H1 (cell line): ENCODE data around the gene FXYD3. TPM values are rescaled to one million over a fixed set of nuclear protein-coding genes. Genes with fewer than 3 reads are reported as not detected.
A peak's percentile ranks its signal among the peaks of the same experiment; 100 is the strongest.

Experiments used
- ASH2L ChIP-seq: fragments of 200-600, 300-600 bp; sonication (generic); IDR thresholded peaks from one replicate; pipeline ENCODE4 v1.7.1; 2017; ENCODE audit warnings: low read length
- BRCA1 ChIP-seq: IDR thresholded peaks from 2 replicates; pipeline ENCODE4 v1.6.1; 2012; ENCODE audit warnings: low read depth, low read length, improper control_type of control experiment
- CBX8 ChIP-seq: fragments of 300-800, 300-1000 bp; sonication (generic); IDR thresholded peaks from 2 replicates; pipeline ENCODE4 v1.7.1; 2016; ENCODE audit warnings: low read depth, low read length, borderline replicate concordance
- CHD1 ChIP-seq: IDR thresholded peaks from 2 replicates; pipeline ENCODE4 v1.6.1; 2012; ENCODE audit warnings: low read depth, low read length, improper control_type of control experiment
- CTBP2 ChIP-seq: IDR thresholded peaks from 2 replicates; pipeline ENCODE4 v1.7.0; 2011; ENCODE audit warnings: borderline replicate concordance, mild to moderate bottlenecking, moderate library complexity, mixed read lengths, low read length; ENCODE audit not compliant: insufficient read depth, insufficient read length
- CTCF ChIP-seq, 3 experiments: IDR thresholded peaks; 1 replicate in 2 of 3; 2 replicates in 1 of 3; pipeline versions ENCODE4 v1.5.1 to v1.6.1; 2011; ENCODE audit warnings: low read length in 3 of 3, mild to moderate bottlenecking in 3 of 3, inconsistent platforms in 2 of 3, low read depth in 1 of 3, moderate library complexity in 1 of 3; ENCODE audit not compliant: insufficient read depth in 1 of 3; ENCODE audit errors: control extremely low read depth in 1 of 3
- EGR1 ChIP-seq: IDR thresholded peaks from 2 replicates; pipeline ENCODE4 v1.6.1; 2011; ENCODE audit warnings: low read depth, low read length, borderline replicate concordance
- GABPA ChIP-seq: IDR thresholded peaks from 2 replicates; pipeline ENCODE4 v1.6.1; 2011; ENCODE audit warnings: mild to moderate bottlenecking, low read length, moderate library complexity, borderline replicate concordance; ENCODE audit not compliant: insufficient read depth
- NANOG ChIP-seq: IDR thresholded peaks from 2 replicates; pipeline ENCODE4 v1.6.1; 2011; ENCODE audit warnings: low read length, low read depth, mild to moderate bottlenecking, inconsistent platforms; ENCODE audit not compliant: insufficient read depth, poor library complexity, severe bottlenecking
- NRF1 ChIP-seq: IDR thresholded peaks from 2 replicates; pipeline ENCODE4 v1.6.1; 2011; ENCODE audit warnings: mild to moderate bottlenecking, low read depth, low read length, improper control_type of control experiment
- SIN3A ChIP-seq, 2 experiments: IDR thresholded peaks in 1 of 2; conservative IDR thresholded peaks in 1 of 2; 2 replicates each; pipeline ENCODE4 v1.6.1; 2011 to 2012; ENCODE audit warnings: low read length in 2 of 2, improper control_type of control experiment in 1 of 2, low read depth in 1 of 2, mild to moderate bottlenecking in 1 of 2
- SIRT6 ChIP-seq: IDR thresholded peaks from one replicate; pipeline ENCODE4 v1.7.1; 2012; ENCODE audit warnings: low read length, inconsistent platforms
- SP1 ChIP-seq: IDR thresholded peaks from 2 replicates; pipeline ENCODE4 v1.6.1; 2011; ENCODE audit warnings: low read depth, low read length
- SP2 ChIP-seq: IDR thresholded peaks from 2 replicates; pipeline ENCODE4 v1.6.1; 2012; ENCODE audit warnings: mild to moderate bottlenecking, low read length, inconsistent platforms
- SP4 ChIP-seq: IDR thresholded peaks from 2 replicates; pipeline ENCODE4 v1.6.1; 2012; ENCODE audit warnings: low read length, inconsistent platforms
- SRF ChIP-seq: IDR thresholded peaks from 2 replicates; pipeline ENCODE4 v1.6.1; 2011; ENCODE audit warnings: mild to moderate bottlenecking, low read depth, low read length, moderate library complexity
- TBP ChIP-seq: IDR thresholded peaks from 2 replicates; pipeline ENCODE4 v1.6.1; 2011; ENCODE audit warnings: low read depth, low read length, improper control_type of control experiment
- polyA plus RNA-seq, 7 experiments: library from polyadenylated mRNA; depleted of rRNA in 3 of 7; stranded (reverse) in 5 of 7; unstranded in 2 of 7; fragments of >200 nt in 5 of 7; fragments of 200-250 nt in 2 of 7; gene quantifications; 1 replicate in 5 of 7; 2 replicates in 1 of 7; 4 replicates in 1 of 7; pipeline versions ENCODE4 v1.2.1 to v1.2.3, GENCODE V29; 2011 to 2013; ENCODE audit warnings: missing spikeins in 2 of 7, mixed read lengths in 2 of 7
- total RNA-seq: library from RNA; stranded (reverse); fragmentation: NEBNext Ultra II Directional; extraction: Animal tissue kit (Norgen Biotek cat#: 25700); gene quantifications from 2 replicates; pipeline ENCODE4 v1.2.1, GENCODE V29; 2021
- TF ChIP-seq, protein P1 (sequence below): IDR thresholded peaks from 2 replicates; pipeline ENCODE4 v1.6.1; 2012; ENCODE audit warnings: low read length, inconsistent platforms
- TF ChIP-seq, protein P2 (sequence below): IDR thresholded peaks from 2 replicates; pipeline ENCODE4 v1.6.1; 2011; ENCODE audit warnings: low read depth, mild to moderate bottlenecking, low read length; ENCODE audit not compliant: insufficient read depth

FXYD3 gene
- total and polyA plus RNA-seq, 2 of the 8 experiments (the other 6 are each of a cell fraction or from before 2014, with no cell fraction given): 0.33 TPM; not detected in 1

- TF ChIP-seq CTCF (IDR thresholded peaks at IDR 0.05; ENCODE audit: control extremely low read depth in 1 of 3, insufficient read depth in 1 of 3, low read depth in 1 of 3, low read length in 3 of 3): peak; percentile 88 to 98 (median 96)
- TF ChIP-seq NANOG: no peak
- no peak for TF ChIP-seq CBX8
- TF ChIP-seq SP2: no peak
- no peak for TF ChIP-seq BRCA1
- peak; percentile 75 for TF ChIP-seq ASH2L
- TF ChIP-seq CTBP2: no peak
- TF ChIP-seq TBP: peak; percentile 35; the same call in 1 of the 2 replicates
- TF ChIP-seq SIN3A (conservative IDR thresholded peaks at IDR 0.05 in 1 of 2, IDR thresholded peaks at IDR 0.05 in 1 of 2; ENCODE audit: low read depth in 1 of 2, low read length in 2 of 2): peak; percentile 40 to 78; a peak in 2 of 4 replicates
- TF ChIP-seq CHD1: no peak
- no peak; the same call in 1 of the 2 replicates for TF ChIP-seq SRF
- no peak for TF ChIP-seq SP4
- TF ChIP-seq NRF1: no peak
- TF ChIP-seq SP1: no peak; the same call in 1 of the 2 replicates
- TF ChIP-seq EGR1: no peak
- TF ChIP-seq, protein P1, sequence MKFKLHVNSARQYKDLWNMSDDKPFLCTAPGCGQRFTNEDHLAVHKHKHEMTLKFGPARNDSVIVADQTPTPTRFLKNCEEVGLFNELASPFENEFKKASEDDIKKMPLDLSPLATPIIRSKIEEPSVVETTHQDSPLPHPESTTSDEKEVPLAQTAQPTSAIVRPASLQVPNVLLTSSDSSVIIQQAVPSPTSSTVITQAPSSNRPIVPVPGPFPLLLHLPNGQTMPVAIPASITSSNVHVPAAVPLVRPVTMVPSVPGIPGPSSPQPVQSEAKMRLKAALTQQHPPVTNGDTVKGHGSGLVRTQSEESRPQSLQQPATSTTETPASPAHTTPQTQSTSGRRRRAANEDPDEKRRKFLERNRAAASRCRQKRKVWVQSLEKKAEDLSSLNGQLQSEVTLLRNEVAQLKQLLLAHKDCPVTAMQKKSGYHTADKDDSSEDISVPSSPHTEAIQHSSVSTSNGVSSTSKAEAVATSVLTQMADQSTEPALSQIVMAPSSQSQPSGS: no peak; the same call in 1 of the 2 replicates
- TF ChIP-seq GABPA: peak; percentile 35; the same call in 1 of the 2 replicates
- TF ChIP-seq, protein P2, sequence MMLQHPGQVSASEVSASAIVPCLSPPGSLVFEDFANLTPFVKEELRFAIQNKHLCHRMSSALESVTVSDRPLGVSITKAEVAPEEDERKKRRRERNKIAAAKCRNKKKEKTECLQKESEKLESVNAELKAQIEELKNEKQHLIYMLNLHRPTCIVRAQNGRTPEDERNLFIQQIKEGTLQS: no peak
- no peak for TF ChIP-seq SIRT6
Measured at GRCh38 chr19:35066691-35067563, 48.7 kb upstream of the FXYD3 start (continued).
